HCT116 (cell line): Measurements from ENCODE around the gene ZFYVE19. TPM values are rescaled to one million over a fixed set of nuclear protein-coding genes. Genes with fewer than 3 reads are reported as not detected.

Experiments
- ATAC-seq: fragments of 200-7000 bp; cut with Tn5 transposase; 2 replicates; pipeline ENCODE4 v1.9.1; 2020; ENCODE audit warnings: mild to moderate bottlenecking, moderate library complexity
- BruUV-seq: library from RNA; stranded (reverse); fragments of 400-500 nt; replicated peaks from 2 replicates; lab custom pipeline; 2021; lab: Mats Ljungman, UMichigan
- CTCF ChIA-PET: fragments of 300-600 bp; sonication (Branson Sonifier 250); formaldehyde crosslinking; loops from one replicate; lab custom pipeline; 2021; ENCODE audit warnings: antibody characterized with exemption; lab: Charles Lee
- POLR2A ChIA-PET: fragments of 300-600, 350-600 bp; sonication (Branson Sonifier 250); formaldehyde crosslinking; loops from one replicate; lab custom pipeline; 2021; ENCODE audit warnings: antibody characterized with exemption; lab: Charles Lee
- RAD21 ChIA-PET, 2 experiments: fragments of 300-600 bp; sonication (Branson Sonifier 250); formaldehyde crosslinking; loops; one replicate each; lab custom pipeline; 2023; ENCODE audit warnings: low total read pairs in 2 of 2; ENCODE audit not compliant: uncharacterized antibody in 2 of 2, unreplicated experiment in 2 of 2, low non-redundant PET in 1 of 2; lab: Charles Lee
- DNase-seq: peaks from one replicate; pipeline ENCODE4 v3.0.0-alpha.2; 2010; ENCODE audit warnings: low read depth, low spot score
- H2AFZ ChIP-seq: fragments of 200-600 bp; shearing (Covaris generic), sonication (generic); 2 replicates; pipeline ENCODE4 v1.6.1; 2017; ENCODE audit warnings: low read depth, mixed run types, mixed read lengths, antibody characterized with exemption, low read length; ENCODE audit not compliant: poor library complexity, severe bottlenecking
- H3K27ac ChIP-seq: 2 replicates; pipeline ENCODE4 v1.5.1; 2012; ENCODE audit warnings: low read depth, low read length
- H3K27me3 ChIP-seq: fragments of 200-600 bp; sonication (generic); 2 replicates; pipeline ENCODE4 v1.6.1; 2016; ENCODE audit warnings: mixed run types, low read length, mixed read lengths; ENCODE audit not compliant: insufficient read depth
- H3K36me3 ChIP-seq, 2 experiments: fragments of 200-500 bp in 1 of 2; fragments of 200-600 bp in 1 of 2; sonication (Bioruptor generic) in 1 of 2; sonication (generic) in 1 of 2; 2 replicates each; pipeline versions ENCODE4 v1.5.1 to v1.6.1; 2014 to 2016; ENCODE audit warnings: low read length in 2 of 2, inconsistent platforms in 1 of 2, mixed read lengths in 1 of 2, mixed run types in 1 of 2; ENCODE audit not compliant: insufficient read depth in 2 of 2, control insufficient read depth in 1 of 2
- H3K4me1 ChIP-seq, 2 experiments: fragments of 200-600 bp in 1 of 2; sonication (generic) in 1 of 2; 2 replicates each; pipeline versions ENCODE4 v1.5.1 to v1.6.1; 2012 to 2017; ENCODE audit warnings: low read length in 2 of 2, inconsistent platforms in 1 of 2, mild to moderate bottlenecking in 1 of 2, mixed read lengths in 1 of 2, mixed run types in 1 of 2, moderate library complexity in 1 of 2; ENCODE audit not compliant: insufficient read depth in 2 of 2, control insufficient read depth in 1 of 2
- H3K4me2 ChIP-seq: fragments of 200-600 bp; sonication (generic); 2 replicates; pipeline ENCODE4 v1.6.1; 2017; ENCODE audit warnings: mixed run types, low read length, mixed read lengths
- H3K4me3 ChIP-seq, 2 experiments: fragments of 200-600 bp in 1 of 2; sonication (generic) in 1 of 2; replicated peaks in 1 of 2; 2 replicates each; pipeline ENCODE4 v1.5.1; 2011 to 2016; ENCODE audit warnings: low read length in 2 of 2, control low read depth in 1 of 2, low read depth in 1 of 2, mild to moderate bottlenecking in 1 of 2, mixed read lengths in 1 of 2, mixed run types in 1 of 2
- H3K79me2 ChIP-seq: fragments of 200-600 bp; sonication (generic); 2 replicates; pipeline ENCODE4 v1.6.1; 2017; ENCODE audit warnings: mild to moderate bottlenecking, mixed run types, low read length, moderate library complexity, mixed read lengths; ENCODE audit not compliant: insufficient read depth
- H3K9ac ChIP-seq: fragments of 200-600 bp; sonication (generic); 2 replicates; pipeline ENCODE4 v1.6.1; 2016; ENCODE audit warnings: low read length, mixed read lengths
- H3K9me2 ChIP-seq: fragments of 200-600 bp; sonication (generic), shearing (Covaris generic); 2 replicates; pipeline ENCODE4 v1.6.1; 2017; ENCODE audit warnings: mixed run types, mild to moderate bottlenecking, moderate library complexity; ENCODE audit not compliant: insufficient read depth
- H3K9me3 ChIP-seq, 2 experiments: fragments of 200-500 bp in 1 of 2; fragments of 200-600 bp in 1 of 2; sonication (Bioruptor generic) in 1 of 2; sonication (generic) in 1 of 2; 2 replicates each; pipeline ENCODE4 v1.6.1; 2014 to 2017; ENCODE audit warnings: low read length in 2 of 2, mixed read lengths in 2 of 2, inconsistent platforms in 1 of 2, low read depth in 1 of 2, mild to moderate bottlenecking in 1 of 2, mixed run types in 1 of 2, moderate library complexity in 1 of 2; ENCODE audit not compliant: control insufficient read depth in 1 of 2, insufficient read depth in 1 of 2
- H4K20me1 ChIP-seq: fragments of 200-600 bp; sonication (generic), shearing (Covaris generic); 2 replicates; pipeline ENCODE4 v1.6.1; 2017; ENCODE audit warnings: mixed run types, mild to moderate bottlenecking, moderate library complexity; ENCODE audit not compliant: insufficient read depth
- CBX3 ChIP-seq: IDR thresholded peaks from 2 replicates; pipeline ENCODE4 v1.6.1; 2012; ENCODE audit warnings: low read depth
- CEBPB ChIP-seq: IDR thresholded peaks from 2 replicates; pipeline ENCODE4 v1.6.1; 2012; ENCODE audit warnings: low read depth
- ELF1 ChIP-seq: IDR thresholded peaks from 2 replicates; pipeline ENCODE4 v1.6.1; 2012; ENCODE audit warnings: low read depth, borderline replicate concordance
- EZH2 ChIP-seq: fragments of 200-600 bp; sonication (generic); IDR thresholded peaks from 2 replicates; pipeline ENCODE4 v1.6.1; 2017; ENCODE audit warnings: antibody characterized with exemption, mixed run types
- EZH2phosphoT487 ChIP-seq: fragments of 200-600 bp; IDR thresholded peaks from 2 replicates; pipeline ENCODE4 v1.6.1; 2018; ENCODE audit warnings: antibody characterized with exemption, borderline replicate concordance
- FOSL1 ChIP-seq: IDR thresholded peaks from 2 replicates; pipeline ENCODE4 v1.6.1; 2012; ENCODE audit warnings: low read depth
- POLR2A ChIP-seq: IDR thresholded peaks from 2 replicates; pipeline ENCODE4 v1.7.0; 2011; ENCODE audit warnings: borderline replicate concordance; ENCODE audit not compliant: insufficient read depth, insufficient read length; ENCODE audit errors: extremely low read depth
- POLR2AphosphoS5 ChIP-seq: IDR thresholded peaks from 2 replicates; pipeline ENCODE4 v1.6.1; 2011; ENCODE audit warnings: mild to moderate bottlenecking, low read depth, low read length, moderate library complexity
- RAD21 ChIP-seq: IDR thresholded peaks from 2 replicates; pipeline ENCODE4 v1.6.1; 2012; ENCODE audit warnings: low read depth, mild to moderate bottlenecking
- SIN3A ChIP-seq: IDR thresholded peaks from 2 replicates; pipeline ENCODE4 v1.6.1; 2012; ENCODE audit warnings: low read depth
- SP1 ChIP-seq: IDR thresholded peaks from 2 replicates; pipeline ENCODE4 v1.6.1; 2012; ENCODE audit warnings: low read depth
- SRF ChIP-seq: IDR thresholded peaks from 2 replicates; pipeline ENCODE4 v1.6.1; 2012; ENCODE audit warnings: low read depth
- TCF7L2 ChIP-seq: IDR thresholded peaks from 2 replicates; pipeline ENCODE4 v1.7.0; 2011; ENCODE audit warnings: borderline replicate concordance, inconsistent platforms; ENCODE audit not compliant: insufficient read depth, insufficient read length; ENCODE audit errors: extremely low read depth
- YY1 ChIP-seq: IDR thresholded peaks from 2 replicates; pipeline ENCODE4 v1.6.1; 2011; ENCODE audit warnings: low read length, low read depth, moderate library complexity, mild to moderate bottlenecking; ENCODE audit not compliant: insufficient replicate concordance; ENCODE audit errors: extremely low read depth
- ZFX ChIP-seq: fragments of 450-650 bp; IDR thresholded peaks from 2 replicates; pipeline ENCODE4 v1.6.1; 2017
- ZNF274 ChIP-seq: fragments of 200-500 bp; sonication (Bioruptor generic); IDR thresholded peaks from 2 replicates; pipeline ENCODE4 v1.6.1; 2014; ENCODE audit warnings: mild to moderate bottlenecking, low read depth, low read length, inconsistent platforms
- intact Hi-C: fragments of 100-400 bp; cut with micrococcal nuclease; formaldehyde crosslinking; loops from 2 replicates; pipeline ENCODE4 v1.10.0; 2022
- total RNA-seq: library from RNA; stranded (reverse); gene quantifications from one replicate; pipeline ENCODE4 v1.2.1, GENCODE V29; 2021; ENCODE audit not compliant: unreplicated experiment
- TF ChIP-seq, protein P1 (sequence below): IDR thresholded peaks from 2 replicates; pipeline ENCODE4 v1.6.1; 2012
- TF ChIP-seq, protein P2 (sequence below): IDR thresholded peaks from 2 replicates; pipeline ENCODE4 v1.6.1; 2012
- TF ChIP-seq, protein P3 (sequence below): IDR thresholded peaks from 2 replicates; pipeline ENCODE4 v1.6.1; 2011; ENCODE audit warnings: mild to moderate bottlenecking, low read length, moderate library complexity; ENCODE audit not compliant: insufficient replicate concordance; ENCODE audit errors: extremely low read depth
- TF ChIP-seq, protein P4 (sequence below), 3 experiments: fragments of 200-600 bp in 1 of 3; sonication (generic) in 1 of 3; IDR thresholded peaks in 2 of 3; conservative IDR thresholded peaks in 1 of 3; 2 replicates each; pipeline ENCODE4 v1.5.1; 2012 to 2017; ENCODE audit warnings: low read depth in 2 of 3, low read length in 2 of 3, antibody characterized with exemption in 1 of 3, borderline replicate concordance in 1 of 3, control low read depth in 1 of 3, mild to moderate bottlenecking in 1 of 3, mixed read lengths in 1 of 3, mixed run types in 1 of 3, moderate library complexity in 1 of 3; ENCODE audit not compliant: insufficient read depth in 1 of 3

ZFYVE19 gene
- total RNA-seq, 1 experiment from 2014 or later, result 29.1 TPM

GRCh38 chr15:40832903-40833302, 26.0 kb downstream of the ZFYVE19 start:
- intact Hi-C loops, result no loop called here
- Histone ChIP-seq H3K9ac (no peak overlapping the region), H3K79me2 (no peaks in the 10 kb centered on the region), H3K27ac (no peak overlapping the region), H3K36me3 (no peaks in the 10 kb centered on the region), H3K4me2 (peak overlapping the region; percentile 47), H2AFZ (no peak overlapping the region), H3K9me2 (no peaks in the 10 kb centered on the region), H3K27me3 (no peaks in the 10 kb centered on the region), H3K4me3 (no peak overlapping the region), H3K4me1 (peaks cover 33 to 42% of the 10 kb centered on the region in 2 experiments), H4K20me1 (no peaks in the 10 kb centered on the region), H3K9me3 (no peaks in the 10 kb centered on the region)
- no peak for TF ChIP-seq YY1
- no peak for TF ChIP-seq FOSL1
- TF ChIP-seq SRF, result no peak
- TF ChIP-seq, protein P1, sequence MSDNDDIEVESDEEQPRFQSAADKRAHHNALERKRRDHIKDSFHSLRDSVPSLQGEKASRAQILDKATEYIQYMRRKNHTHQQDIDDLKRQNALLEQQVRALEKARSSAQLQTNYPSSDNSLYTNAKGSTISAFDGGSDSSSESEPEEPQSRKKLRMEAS, result no peak
- TF ChIP-seq, protein P2, sequence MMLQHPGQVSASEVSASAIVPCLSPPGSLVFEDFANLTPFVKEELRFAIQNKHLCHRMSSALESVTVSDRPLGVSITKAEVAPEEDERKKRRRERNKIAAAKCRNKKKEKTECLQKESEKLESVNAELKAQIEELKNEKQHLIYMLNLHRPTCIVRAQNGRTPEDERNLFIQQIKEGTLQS, result no peak
- TF ChIP-seq RAD21, result no peak
- no peak for TF ChIP-seq SP1
- no peak for TF ChIP-seq ZNF274
- no peak for TF ChIP-seq CEBPB
- no peak for TF ChIP-seq TCF7L2
- no peak for TF ChIP-seq EZH2phosphoT487
- TF ChIP-seq POLR2A, result no peak
- TF ChIP-seq EZH2, result no peak
- TF ChIP-seq ELF1, result no peak
- TF ChIP-seq SIN3A, result no peak
- no peak for TF ChIP-seq CBX3
- no peak for TF ChIP-seq ZFX
- TF ChIP-seq, protein P3, sequence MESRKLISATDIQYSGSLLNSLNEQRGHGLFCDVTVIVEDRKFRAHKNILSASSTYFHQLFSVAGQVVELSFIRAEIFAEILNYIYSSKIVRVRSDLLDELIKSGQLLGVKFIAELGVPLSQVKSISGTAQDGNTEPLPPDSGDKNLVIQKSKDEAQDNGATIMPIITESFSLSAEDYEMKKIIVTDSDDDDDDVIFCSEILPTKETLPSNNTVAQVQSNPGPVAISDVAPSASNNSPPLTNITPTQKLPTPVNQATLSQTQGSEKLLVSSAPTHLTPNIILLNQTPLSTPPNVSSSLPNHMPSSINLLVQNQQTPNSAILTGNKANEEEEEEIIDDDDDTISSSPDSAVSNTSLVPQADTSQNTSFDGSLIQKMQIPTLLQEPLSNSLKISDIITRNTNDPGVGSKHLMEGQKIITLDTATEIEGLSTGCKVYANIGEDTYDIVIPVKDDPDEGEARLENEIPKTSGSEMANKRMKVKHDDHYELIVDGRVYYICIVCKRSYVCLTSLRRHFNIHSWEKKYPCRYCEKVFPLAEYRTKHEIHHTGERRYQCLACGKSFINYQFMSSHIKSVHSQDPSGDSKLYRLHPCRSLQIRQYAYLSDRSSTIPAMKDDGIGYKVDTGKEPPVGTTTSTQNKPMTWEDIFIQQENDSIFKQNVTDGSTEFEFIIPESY, result no peak
- TF ChIP-seq POLR2AphosphoS5, result no peak
- TF ChIP-seq, protein P4, sequence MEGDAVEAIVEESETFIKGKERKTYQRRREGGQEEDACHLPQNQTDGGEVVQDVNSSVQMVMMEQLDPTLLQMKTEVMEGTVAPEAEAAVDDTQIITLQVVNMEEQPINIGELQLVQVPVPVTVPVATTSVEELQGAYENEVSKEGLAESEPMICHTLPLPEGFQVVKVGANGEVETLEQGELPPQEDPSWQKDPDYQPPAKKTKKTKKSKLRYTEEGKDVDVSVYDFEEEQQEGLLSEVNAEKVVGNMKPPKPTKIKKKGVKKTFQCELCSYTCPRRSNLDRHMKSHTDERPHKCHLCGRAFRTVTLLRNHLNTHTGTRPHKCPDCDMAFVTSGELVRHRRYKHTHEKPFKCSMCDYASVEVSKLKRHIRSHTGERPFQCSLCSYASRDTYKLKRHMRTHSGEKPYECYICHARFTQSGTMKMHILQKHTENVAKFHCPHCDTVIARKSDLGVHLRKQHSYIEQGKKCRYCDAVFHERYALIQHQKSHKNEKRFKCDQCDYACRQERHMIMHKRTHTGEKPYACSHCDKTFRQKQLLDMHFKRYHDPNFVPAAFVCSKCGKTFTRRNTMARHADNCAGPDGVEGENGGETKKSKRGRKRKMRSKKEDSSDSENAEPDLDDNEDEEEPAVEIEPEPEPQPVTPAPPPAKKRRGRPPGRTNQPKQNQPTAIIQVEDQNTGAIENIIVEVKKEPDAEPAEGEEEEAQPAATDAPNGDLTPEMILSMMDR (IDR thresholded peaks at IDR 0.05 in 2 of 3, conservative IDR thresholded peaks at IDR 0.05 in 1 of 3; ENCODE audit: borderline replicate concordance in 1 of 3, insufficient read depth in 1 of 3, low read depth in 2 of 3, low read length in 2 of 3), result no peak
- ATAC-seq, result peak; percentile 32; the same call in 1 of the 2 replicates
- CTCF ChIA-PET, result interaction anchor here (0.7 to 1.3 kb wide), 3 partner anchors 26 to 61 kb away, joined by 3 to 4 read pairs (median 4); partner anchors contain the start of gene VPS18
- DNase-seq, result no peak
- no TSS peak for BruUV-seq
- POLR2A ChIA-PET, result no interaction called here
- RAD21 ChIA-PET, result interaction anchor here (0.6 kb wide), 2 partner anchors 11 to 351 kb away, joined by 3 to 5 read pairs; partner anchors contain the start of gene SPINT1 (in 1 of the 2)
